ENCODE data around the gene AP1G2.

- TF ChIP-seq CTCF (optimal IDR thresholded peaks at IDR 0.05 in 1 of 3, IDR thresholded peaks at IDR 0.05 in 1 of 3, conservative IDR thresholded peaks at IDR 0.05 in 1 of 3; ENCODE audit: extremely low read depth in 1 of 3, insufficient read depth in 2 of 3, low read length in 3 of 3) (no peak), EZH2 (IDR thresholded peaks at IDR 0.05; ENCODE audit: low read length) (no peak)
Observed at GRCh38 chr14:23564181-23564812, 3.3 kb downstream of the AP1G2 start.

All from keratinocyte (primary cell).